HG03025 (cell line): ENCODE data around the gene STARD8.

Experiments used
- ATAC-seq: cut with Tn5 transposase; IDR thresholded peaks from one replicate; pipeline ENCODE4 v1.9.1; 2021; ENCODE audit warnings: mild to moderate bottlenecking, moderate library complexity; ENCODE audit not compliant: unreplicated experiment, low FRiP score

STARD8 gene

DNA sequence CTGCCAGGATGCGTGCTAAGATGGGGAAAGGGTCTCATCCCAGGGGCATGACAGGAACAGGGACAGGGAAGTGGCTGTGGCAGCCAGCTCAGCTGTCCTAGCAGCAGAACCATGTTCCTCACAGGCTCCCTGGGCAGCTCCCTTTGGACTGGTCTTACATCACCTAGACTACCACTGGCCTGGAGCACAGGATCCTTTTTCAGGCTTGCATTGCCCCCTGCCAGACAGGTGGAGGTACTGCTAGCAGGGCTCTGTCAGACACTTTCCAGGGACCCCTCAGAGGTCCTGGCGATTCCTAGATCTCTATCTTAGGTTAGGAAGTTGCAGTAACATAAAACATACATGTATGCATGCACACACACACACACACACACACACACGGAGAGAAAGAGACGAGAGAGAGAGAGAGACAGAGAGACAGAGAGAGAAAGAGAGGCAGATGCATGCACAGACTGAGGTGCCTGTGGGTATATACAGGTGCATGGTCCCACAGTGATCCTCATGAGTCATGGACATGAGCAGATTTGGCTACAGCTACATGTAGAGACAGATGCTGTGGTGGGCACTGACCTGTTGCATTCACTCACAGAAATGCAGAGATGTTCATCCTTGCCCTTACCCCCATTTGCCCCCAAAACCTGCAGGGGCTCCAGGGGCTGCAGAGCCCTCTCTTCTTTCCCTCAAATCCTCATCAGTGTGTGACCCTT, 63.6 kb downstream of the STARD8 start:
- no peak for ATAC-seq

DNA sequence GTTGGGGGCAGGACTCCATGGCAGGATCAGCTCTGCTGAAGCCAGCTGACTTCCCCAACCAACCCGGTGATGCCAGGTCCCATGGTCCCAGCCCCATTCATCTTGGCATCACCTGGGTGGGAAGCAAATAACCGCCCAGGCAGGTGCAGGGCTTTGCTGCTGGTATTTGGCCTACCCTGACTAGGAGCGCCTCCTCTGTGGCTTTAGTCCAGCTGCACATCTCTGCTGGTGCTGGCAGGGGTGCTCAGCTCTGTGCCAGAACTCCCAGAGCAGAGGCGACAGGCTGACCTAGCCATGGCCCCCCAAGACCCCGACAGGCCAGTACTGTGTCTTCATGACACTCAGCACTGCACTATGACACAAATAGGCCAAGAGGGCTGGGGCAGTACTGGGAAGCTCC, 64.4 kb downstream of the STARD8 start:
- ATAC-seq: no peak

DNA sequence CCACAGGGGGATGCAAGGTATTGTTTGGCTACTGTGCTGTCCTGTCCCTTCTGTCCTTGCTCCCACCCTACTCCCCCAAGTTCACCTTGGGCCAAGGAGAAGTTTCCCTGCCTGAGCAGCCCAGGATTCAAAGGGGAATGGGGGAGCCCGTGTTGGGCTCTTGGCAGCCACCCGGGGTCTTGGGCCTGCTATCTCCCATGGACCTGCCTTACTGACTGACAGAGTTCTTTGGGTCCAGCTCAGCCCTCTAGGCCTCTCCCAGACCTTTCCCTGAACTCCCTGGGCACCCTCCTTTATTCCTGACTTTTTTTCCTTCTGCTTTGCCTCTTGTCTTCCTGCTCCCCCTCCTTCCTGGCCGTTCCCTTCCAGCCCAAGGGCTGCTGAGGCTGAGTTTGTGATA, 67.4 kb downstream of the STARD8 start:
- ATAC-seq: no peak

DNA sequence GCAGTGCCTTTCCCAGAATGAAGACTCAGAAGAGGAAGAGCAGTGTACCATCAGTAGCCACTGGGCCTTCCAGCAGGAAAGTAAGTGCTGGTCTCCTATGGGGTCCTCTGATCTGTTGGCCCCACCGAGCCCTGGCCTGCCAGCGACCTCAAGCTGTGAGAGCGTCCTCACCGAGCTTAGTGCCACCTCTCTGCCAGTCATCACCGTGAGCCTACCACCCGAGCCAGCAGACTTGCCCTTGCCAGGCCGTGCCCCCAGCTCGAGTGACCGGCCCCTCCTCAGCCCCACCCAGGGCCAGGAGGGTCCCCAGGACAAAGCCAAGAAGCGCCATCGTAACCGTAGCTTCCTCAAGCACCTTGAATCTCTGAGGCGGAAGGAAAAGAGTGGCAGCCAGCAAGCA, 69.7 kb downstream of the STARD8 start:
- no peak for ATAC-seq

DNA sequence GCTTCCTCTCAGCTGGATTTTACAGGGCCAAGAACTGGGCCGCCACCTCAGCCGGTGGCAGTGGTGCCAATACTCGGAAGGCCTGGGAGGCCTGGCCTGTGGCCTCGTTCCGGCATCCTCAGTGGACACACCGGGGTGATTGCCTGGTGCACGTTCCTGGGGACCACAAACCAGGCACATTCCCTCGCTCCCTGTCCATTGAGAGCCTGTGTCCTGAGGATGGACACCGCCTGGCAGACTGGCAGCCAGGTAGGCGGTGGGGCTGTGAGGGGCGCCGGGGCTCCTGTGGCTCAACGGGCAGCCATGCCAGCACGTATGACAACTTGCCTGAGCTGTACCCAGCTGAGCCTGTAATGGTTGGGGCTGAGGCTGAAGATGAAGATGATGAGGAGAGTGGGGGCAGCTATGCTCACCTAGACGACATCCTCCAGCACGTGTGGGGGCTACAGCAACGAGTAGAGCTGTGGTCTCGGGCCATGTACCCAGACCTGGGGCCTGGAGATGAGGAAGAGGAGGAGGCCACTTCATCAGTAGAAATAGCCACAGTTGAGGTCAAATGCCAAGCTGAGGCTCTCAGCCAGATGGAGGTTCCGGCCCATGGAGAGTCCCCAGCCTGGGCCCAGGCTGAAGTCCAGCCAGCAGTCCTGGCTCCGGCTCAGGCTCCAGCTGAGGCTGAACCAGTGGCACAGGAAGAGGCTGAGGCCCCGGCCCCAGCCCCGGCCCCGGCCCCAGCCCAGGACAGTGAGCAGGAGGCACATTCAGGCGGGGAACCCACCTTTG, 70.4 kb downstream of the STARD8 start:
- ATAC-seq: no peak

DNA sequence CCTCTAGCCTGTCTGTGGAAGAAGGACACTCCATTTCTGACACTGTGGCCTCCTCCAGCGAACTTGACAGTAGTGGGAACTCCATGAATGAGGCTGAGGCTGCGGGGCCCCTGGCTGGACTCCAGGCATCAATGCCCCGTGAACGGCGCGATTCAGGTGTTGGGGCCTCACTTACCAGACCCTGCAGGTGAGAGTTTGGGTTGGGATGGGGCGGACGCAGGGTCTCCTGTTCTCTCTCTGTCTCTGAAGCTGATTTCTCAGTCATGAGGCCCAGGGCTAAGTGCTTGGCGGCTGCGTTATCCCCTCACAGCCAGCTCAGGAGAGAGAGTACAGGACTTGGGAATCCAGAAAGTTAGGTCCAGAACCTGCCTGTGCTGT, 71.0 kb downstream of the STARD8 start:
- ATAC-seq: no peak

DNA sequence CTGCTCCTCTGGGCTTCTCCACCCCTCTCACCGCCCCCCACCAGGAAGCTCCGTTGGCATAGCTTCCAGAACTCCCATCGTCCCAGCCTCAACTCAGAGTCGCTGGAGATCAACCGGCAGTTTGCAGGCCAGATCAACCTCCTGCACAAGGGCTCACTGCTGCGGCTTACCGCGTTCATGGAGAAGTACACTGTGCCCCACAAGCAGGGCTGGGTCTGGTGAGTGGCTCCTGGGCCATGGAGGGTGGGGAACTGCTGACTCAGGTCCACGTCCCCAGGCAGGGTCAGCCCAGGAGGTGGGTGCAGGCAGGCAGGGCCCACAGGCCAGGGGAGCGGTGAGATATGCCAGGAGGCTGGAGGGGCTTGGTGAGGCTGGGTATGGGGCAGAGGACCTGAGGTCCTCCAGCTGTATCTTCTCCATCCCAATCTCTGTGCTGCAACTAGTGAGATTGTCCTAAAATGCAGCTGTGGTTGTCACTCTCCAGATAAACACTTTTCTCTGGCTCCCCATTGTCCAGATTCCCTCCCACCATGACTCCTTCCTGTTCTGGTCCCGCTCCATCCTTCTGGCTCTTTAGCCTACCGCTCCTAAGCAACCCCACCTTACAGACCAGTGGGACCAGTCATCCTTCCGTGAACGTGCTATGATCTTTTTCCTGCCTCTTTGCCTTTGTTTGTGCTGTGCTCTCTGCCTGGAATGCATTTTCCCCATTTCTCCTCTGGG, 71.9 kb downstream of the STARD8 start:
- no peak for ATAC-seq

DNA sequence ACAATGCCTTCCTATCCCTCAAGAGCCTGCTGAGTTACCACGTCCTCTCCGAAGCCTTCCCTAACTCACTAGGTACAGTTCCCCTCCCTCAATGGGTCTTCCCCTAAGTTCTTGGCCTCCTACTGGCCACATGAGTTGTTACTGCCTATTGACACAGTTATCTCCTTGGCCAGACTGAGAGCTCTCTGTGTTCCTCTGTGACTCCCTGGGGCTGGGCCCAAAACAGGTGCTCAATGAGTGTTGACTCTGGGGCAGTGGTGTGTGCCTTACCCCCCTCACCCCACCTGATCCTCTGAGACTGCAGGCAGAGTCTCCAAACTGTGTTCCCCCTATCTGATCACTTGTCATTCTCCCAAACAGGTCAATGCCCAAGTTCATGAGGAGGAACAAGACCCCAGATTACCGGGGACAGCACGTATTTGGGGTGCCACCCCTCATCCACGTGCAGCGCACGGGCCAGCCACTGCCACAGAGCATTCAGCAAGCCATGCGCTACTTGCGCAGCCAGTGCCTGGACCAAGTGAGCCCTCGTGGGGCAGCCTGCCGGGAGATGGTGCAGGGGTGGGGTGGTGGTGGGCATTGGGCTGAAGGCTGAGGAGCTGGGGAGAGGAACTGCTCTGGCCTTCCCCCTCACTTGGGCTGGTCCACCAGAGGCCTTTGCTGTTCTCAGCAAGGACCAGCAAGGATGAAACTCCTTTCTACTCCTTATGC, 72.6 kb downstream of the STARD8 start:
- ATAC-seq: no peak

DNA sequence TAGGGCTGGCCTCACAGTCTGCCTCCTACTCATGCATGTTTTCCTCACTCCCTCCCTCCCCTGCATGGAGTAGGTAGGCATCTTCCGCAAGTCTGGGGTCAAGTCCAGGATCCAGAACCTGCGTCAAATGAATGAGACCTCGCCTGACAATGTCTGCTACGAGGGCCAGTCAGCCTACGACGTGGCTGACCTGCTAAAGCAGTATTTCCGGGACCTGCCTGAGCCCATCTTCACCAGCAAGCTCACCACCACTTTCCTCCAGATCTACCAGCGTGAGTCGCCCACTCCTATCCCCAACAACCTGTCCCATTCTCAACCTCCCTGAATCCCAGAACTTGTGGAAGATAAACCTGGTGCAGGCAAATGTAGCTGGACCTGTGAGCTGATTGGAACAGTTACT, 73.4 kb downstream of the STARD8 start:
- no peak for ATAC-seq

DNA sequence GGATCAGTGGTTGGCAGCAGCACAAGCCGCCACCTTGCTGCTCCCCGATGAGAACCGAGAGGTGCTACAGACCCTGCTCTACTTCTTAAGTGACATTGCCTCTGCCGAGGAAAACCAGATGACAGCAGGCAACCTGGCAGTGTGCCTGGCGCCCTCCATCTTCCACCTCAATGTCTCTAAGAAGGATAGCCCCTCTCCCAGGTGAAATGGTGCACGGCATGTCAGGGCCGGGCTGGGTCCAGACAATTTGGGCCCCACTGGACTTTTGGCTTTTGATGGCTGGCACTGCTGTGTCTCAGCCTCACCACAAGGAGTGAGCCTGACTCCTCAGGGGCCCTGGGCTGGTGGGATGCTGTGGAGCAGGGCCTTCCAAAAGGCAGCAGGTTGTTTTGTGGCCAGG, 74.1 kb downstream of the STARD8 start:
- ATAC-seq: no peak

DNA sequence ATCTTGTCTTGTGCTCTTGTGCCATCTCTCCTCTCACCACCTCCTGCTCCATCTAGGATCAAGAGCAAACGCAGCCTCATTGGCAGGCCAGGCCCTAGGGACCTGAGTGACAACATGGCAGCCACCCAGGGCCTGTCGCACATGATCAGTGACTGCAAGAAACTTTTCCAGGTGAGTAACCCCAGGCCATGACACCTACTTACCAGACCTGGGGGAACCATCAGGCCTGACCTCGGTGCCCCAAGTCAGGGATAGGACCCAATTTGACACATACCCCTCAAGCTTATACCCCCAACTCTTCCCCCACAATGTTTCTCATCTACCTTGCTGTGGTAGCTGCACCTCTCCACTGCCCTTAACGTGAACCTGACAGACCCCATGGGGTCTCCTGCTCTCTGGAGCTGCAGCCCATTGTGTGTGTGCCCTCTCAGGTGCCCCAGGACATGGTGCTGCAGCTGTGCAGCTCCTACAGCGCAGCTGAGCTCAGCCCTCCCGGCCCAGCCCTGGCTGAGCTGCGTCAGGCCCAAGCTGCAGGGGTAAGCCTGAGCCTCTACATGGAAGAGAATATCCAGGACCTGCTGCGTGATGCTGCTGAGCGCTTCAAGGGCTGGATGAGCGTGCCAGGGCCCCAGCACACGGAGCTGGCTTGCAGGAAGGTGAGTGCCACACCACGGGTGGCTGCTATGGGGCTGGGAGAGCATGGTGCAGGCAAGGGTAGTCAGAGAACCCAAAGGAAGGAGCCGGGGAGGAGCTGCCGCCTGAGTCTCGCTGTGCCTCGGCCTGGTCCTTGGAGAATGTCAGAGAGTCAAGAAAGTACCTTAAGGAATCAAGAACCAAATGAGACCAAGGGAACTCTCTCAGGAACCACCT, 74.8 kb downstream of the STARD8 start:
- no peak for ATAC-seq

DNA sequence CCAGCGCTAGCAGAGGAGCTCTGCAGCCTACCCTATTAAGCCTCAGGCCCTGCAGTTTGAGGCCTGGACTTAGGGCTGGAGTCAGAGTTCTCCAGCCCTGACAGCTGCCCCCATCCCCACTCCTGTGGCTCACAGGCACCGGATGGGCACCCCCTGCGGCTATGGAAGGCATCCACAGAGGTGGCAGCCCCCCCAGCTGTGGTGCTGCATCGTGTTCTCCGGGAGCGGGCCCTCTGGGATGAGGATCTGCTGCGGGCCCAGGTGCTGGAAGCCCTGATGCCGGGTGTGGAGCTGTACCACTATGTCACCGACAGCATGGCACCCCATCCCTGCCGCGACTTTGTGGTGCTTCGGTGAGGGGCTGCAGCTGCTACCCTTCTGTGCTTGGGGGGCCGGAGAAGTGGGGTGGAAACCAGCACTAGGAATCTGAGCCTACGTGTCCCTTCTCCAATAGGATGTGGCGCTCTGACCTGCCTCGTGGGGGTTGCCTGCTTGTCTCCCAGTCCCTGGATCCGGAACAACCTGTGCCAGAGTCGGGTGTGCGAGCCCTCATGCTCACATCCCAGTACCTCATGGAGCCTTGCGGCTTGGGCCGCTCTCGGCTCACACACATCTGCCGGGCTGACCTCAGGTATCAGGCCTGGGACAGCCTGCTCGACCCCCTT, 76.2 kb downstream of the STARD8 start:
- no peak for ATAC-seq

DNA sequence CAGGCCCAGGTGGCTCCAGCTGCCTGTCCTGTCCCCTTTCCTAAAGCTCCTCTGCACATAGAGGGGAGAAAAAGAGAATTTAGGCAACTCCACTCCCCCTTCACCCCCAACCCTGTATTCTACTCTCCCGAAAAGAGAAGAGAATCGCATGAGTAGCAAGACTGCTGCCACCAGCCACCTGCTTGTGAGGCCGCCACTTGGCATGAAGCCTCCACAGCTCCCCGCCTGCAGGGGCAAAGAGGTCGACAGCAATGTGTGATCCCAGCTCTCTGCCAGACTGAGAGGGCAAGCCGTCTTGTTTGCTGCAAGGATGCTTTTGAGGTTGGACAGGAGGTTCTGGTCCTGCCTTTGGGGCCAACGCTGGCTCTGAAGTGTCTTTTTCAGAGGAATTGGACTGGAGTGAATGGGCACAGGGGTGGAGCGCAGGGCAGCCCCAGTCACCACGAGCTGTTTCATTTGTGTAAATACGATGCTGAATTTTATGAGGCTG, 77.1 kb downstream of the STARD8 start:
- no peak for ATAC-seq

DNA sequence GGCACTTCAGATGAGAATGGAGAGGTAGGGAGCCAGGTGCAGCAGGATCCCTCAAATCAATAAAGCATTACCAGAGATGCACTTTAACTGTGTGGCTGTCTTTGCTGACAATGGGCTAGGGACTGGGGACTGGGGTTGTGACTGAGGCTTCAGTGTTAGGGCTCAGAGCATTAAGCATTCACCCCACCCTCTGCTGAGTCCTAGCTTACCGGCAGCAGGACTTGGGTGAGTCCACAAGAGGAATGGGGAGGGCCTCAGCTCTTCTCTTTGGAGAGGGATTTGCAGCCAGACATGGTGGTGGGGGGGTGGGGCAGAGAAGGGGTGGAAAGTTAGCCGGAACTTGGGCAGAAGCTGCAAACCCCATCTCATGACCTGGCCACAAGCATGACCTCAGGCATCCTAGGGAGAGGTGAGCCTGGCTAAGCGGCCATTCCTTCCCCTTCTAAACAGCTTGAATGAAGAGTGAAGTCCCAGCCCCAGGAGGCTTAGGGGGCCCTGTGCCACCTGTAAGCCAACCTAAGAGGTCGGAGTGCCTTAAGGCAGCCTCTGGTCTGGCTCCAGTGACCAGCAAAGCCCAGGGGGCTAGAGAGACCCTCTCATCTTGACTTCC, 78.4 kb downstream of the STARD8 start:
- no peak for ATAC-seq

DNA sequence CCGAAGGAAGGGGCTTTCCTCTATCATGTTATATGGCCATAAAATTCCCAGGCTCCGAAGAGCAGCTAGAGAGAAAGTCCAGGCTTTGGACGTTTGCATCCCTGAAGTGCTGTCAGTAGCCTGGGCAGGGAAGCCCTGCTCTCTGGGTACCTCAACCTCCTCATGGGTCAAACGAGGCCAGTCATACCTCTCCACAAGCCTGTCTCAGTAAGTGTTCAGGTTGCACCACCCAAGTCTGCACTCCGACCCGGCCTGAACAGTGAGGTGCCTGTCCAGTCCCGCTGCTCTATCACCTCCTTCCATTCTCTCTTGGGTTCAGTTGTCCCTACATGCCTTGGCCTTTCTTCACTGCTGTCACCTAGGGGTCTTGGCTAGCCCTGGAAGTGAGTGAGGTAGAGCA, 78.9 kb downstream of the STARD8 start:
- no peak for ATAC-seq

DNA sequence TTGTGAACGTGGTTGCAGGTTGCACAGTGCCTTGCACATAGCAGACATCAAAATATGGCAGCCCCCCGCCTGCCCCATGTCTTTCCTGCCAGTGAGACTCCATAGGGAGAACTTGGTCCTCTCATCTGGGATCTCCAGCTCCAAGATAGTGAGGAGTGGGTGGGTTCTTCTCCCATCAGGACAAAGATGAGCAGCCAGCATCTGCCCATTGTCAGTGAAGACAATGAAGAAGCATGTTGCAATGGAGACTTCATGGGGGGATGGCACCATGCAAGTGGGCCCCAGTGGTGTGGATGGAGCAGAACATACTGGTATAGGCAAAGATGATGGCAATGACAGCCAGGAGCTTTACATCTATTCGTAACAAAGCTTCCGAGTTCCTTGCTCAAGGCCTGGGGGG, 80.2 kb downstream of the STARD8 start:
- no peak for ATAC-seq

DNA sequence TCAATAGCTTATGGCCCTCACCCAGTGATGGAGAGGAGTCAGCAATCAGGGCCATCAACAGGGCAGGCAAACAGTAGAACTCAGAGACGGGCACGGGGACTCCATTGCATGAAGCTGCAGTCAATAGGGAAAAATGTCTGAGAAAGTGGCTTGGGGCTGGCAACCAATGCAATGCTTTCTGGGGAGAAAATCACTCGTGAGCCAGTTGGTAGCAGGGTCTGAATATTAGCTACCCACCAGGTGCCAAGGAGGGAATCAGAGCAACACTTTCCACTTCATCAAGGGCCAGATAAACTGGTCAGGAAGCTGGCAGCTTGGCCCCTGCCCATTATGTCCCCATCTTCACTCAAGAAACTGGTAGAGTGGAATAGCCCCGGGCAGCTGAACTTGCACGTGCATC, 80.7 kb downstream of the STARD8 start:
- ATAC-seq: no peak

DNA sequence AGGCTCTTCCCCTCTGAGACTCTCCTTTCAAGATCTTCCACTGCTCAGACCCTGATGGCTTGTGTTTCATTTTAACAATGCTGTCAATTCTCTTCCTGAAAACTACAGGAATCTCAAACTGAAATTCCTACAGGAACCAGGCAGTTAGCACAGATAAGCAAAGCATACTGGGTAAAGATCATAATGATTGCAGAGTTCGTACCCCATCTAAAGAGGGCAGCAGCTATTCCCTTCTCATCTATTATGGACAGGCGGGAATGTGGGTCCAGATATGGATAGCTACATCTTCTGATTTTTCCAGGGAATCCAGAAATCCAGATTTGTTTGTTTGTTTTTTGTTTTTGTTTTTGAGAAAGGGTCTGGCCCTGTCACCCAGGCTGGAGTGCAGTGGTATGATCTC, 83.8 kb downstream of the STARD8 start:
- no peak for ATAC-seq

DNA sequence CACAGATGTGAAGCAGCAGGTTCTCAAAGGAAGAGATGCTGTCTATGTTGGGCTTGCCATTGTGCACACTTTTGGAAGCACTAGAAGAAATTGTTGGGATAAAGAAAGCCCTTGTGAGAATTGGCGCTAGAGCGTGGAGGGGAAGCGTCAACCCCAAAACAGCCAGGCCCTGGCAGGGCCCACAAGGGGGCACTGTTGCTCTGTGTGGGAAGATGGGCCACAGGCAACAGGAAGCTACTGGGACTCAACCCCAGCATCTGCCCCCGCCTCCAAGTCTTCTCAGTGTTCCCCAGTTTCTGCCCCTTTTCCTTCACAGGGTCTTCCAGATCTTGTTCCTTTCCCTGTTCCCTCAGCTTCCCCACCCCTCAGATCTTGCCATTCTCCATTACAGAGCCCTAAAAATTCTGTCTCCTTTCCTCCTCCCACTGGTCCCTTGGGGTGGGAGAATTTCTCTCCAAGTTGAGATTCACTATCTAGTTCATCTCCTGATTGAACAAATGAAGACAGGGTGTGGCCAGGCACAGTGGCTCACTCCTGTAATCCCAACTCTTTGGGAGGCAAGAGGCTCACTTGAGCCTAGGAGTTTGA, 85.5 kb downstream of the STARD8 start:
- ATAC-seq: peak; percentile 85
